GM19452 (cell line): ENCODE measurements around the gene GAB1.
A peak's percentile ranks its signal among the peaks of the same experiment; 100 is the strongest.

ENCODE experiments used
- ATAC-seq: cut with Tn5 transposase; IDR thresholded peaks from one replicate; pipeline ENCODE4 v1.9.1; 2021; ENCODE audit not compliant: unreplicated experiment

The GAB1 gene

GRCh38 chr4:143407888-143408287, 71.2 kb downstream of the GAB1 start:
- ATAC-seq, result no peak

GRCh38 chr4:143410015-143410414, 73.3 kb downstream of the GAB1 start:
- no peak for ATAC-seq

DNA sequence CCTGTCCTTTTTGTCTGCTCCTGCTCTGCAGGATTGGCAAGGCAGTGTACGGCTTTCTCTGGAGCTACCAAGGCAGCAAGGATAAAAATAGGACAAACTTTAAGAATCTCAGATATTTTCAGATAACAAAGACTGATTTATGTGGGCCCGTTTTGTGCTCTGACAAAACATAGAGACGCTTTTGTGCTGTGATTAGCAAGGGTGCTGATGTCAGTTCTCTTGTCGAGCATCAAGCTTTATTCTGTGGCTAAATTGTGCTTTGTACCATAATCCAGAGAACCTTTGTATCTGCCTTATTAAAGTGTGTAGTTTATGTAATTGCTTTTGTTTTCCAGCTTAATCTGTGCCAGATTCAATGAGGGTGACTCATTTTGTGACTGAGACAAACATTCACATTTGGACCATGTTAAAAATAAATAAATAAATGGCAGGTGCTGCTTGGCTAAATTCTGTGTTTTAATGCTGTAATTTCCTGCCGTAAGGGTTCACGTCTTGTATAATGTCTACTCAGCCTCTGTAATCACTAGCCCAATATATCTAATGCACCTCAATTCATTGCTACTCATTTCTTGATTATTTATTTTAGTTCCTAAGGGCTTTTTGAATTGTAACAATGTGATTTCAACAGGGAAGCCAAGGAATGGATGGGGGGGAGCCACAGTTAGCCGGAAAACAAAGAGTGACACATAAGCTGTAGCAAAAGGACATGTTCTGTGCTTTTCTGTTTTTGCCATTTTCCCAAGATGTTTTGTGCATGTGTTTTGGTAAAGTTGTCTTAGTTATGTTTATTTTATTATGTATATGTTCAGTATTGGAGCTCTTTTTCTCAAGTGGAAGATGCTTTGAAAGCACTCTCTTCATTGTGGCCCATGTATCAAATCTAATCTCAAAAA, 75.1 kb downstream of the GAB1 start:
- ATAC-seq, result no peak

- no peak for ATAC-seq
Observed at GRCh38 chr4:143412420-143412758, 75.7 kb downstream of the GAB1 start.

- ATAC-seq, result peak; percentile 95
Observed at GRCh38 chr4:143417679-143418403, 81.2 kb downstream of the GAB1 start.

- ATAC-seq, result no peak
Observed at GRCh38 chr4:143420227-143420626, 83.6 kb downstream of the GAB1 start.

- ATAC-seq, result no peak
Observed at GRCh38 chr4:143421609-143422008, 84.9 kb downstream of the GAB1 start.

DNA sequence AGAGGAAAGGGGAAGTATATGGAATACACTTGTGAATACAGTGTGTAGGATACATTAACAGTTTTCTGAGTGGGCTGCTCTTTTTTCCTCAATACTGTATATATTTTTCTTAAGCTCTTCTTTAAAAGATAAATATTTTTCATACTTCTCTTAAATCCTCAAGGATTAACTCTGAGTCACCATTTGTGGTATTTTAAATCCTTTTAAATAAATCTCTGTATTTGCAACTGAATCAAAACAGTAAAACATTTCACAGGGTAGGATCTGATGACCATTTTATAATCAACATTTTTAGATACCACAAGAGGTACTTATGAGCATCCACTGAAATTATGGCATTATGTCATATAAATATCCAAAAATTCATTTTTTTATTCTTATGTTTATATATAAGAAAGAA, 87.6 kb downstream of the GAB1 start:
- ATAC-seq, result no peak

DNA sequence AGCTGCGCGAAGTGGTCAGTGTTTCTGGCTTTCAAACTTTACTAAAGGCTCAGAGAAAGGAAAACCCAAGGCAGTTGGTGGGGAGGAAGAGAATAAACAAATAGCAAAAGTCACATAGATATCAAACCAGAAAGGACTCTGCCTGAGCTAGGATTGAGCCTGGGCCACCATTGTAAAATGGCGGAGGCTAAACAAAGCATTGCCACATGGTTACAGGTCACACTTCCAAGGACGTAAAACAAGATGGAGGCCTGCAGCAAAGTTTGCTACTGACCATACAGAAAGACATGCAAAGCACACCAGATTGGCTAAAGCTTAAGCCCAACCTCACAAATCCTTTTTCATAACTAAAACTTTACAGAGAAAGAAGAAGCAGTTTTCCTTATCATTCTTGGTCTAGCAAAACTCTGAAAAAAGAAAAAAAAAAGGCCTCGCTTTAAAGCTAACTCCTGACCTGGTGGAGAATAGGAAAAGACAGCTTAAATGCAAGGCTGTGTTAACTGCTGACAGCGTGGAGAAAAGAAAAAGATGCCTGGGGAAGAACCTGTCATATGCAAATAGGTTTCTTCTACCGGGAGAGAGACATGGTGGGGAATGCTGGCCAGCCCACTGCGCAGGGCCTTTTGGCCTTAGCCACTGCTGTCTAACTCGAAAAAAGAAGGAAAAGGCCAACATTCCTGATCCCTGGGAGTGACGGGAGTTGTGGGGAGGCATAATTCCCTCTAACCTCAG, 95.0 kb downstream of the GAB1 start:
- ATAC-seq, result no peak

DNA sequence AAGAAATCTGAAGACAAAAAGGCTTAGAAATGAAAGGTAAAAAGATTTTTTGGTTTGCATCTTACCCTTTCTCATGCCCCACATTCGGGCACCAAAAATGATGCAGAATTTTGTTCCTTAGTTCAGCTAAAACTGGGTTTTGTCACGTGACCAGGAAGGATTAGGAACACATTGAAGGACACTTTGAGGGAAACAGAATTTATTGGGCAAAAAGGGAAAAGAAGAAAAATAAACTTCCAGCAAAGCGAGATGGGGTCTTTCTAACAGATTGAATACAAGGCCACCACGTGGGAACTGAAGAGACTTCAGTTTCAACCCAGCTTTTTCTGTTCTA, 95.5 kb downstream of the GAB1 start:
- no peak for ATAC-seq

- ATAC-seq, result no peak
Observed at GRCh38 chr4:143433231-143433630, 96.6 kb downstream of the GAB1 start.

DNA sequence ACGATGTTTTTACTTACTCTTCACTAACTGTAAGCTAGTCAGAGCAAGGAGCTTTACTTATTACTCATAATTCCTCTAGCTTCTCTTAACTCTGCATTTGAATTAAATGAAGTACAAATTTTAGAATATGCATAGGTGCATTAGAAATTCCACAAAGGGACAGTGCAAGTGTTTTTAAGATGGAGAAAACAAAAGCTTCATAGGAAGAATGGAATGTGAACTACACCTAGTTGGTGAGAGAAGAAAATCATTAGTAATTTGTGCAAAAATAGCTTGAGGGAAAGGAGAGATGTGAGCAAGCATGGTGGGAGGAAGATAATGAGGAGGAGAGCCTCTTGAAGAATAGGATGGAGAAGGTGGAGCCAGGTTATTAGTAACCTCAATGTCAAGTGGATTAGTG, 99.3 kb downstream of the GAB1 start:
- no peak for ATAC-seq

GRCh38 chr4:143437476-143437875, 100.8 kb downstream of the GAB1 start:
- ATAC-seq, result no peak

GRCh38 chr4:143437937-143438336, 101.3 kb downstream of the GAB1 start:
- ATAC-seq, result no peak

DNA sequence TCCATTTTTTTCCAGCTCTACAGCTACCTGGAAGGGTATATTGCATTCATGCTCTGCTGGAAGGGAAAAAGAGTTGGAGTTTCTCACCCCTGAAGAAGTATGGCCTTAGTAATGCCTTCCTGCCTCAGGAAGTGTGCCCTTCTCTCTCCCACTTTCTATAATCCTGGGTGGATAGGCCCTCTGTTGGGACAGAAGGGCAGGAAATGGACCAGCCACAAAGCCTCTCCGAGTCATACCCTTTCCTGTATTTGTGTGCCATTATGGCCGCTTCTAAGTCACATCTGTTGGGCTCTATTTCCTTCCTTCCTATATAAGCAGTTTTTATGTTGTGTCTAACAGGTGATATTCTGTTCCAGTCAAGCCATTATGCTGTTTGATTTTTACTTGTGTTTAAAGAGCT, 102.0 kb downstream of the GAB1 start:
- ATAC-seq, result no peak

DNA sequence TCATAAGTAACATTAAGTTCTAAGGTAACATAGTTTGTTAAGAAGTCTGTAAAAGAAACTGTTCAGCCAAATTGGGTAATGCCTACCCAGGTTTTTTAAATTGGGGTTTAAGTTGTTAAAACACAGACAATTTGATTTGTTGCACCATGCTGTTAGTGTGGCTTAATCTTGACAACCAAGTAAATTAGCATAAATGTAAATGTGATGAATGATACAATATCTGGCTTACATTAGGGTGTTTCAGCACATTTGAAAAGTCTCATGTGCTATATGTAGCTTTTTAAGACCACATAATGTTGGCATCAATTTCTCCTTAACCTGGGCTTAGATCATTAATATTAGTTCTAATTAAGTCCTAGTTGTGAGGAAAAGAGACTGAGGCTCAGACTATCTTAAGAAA, 104.4 kb downstream of the GAB1 start:
- ATAC-seq, result no peak

DNA sequence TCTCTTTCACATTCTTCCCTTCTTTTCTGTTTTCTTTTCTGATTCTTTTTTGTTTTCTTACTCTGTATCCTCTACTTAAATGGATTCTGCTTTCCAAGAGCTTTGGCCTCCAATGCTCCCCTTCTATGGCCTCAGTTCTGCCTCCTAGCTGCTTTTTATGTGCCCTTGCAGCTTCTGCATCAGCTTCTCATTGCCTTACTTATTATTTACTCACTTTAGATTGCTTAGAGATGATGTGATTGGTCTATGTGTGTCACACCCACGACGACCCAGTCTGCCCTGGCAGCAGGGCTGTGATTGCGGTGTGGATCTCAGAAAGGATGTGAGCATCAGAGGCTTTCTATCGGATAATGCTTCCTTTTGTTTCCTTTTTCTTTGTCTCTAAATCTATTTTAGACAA, 105.0 kb downstream of the GAB1 start:
- no peak for ATAC-seq

- ATAC-seq, result no peak
Observed at GRCh38 chr4:143443728-143444127, 107.1 kb downstream of the GAB1 start.

GRCh38 chr4:143451186-143451585, 114.5 kb downstream of the GAB1 start:
- ATAC-seq, result no peak

DNA sequence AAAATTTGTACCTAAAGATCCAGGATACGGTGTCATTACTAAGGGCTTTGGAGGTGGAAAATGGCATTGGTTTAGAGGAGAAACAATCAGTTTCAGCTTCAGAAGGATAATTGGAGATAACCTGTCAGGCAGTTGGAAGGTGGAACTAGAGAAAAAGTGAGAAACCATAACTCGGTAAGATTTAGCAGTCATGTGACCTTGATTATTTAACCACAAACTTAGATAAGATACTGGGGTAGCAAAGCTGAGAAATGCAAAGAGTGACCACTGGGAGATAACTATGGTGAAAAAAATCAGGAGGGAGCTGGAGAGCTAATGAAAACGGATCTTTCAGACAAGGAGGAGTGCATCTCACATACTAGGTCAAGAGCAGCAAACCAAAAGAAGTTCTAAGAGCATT, 118.5 kb downstream of the GAB1 start:
- ATAC-seq, result no peak

DNA sequence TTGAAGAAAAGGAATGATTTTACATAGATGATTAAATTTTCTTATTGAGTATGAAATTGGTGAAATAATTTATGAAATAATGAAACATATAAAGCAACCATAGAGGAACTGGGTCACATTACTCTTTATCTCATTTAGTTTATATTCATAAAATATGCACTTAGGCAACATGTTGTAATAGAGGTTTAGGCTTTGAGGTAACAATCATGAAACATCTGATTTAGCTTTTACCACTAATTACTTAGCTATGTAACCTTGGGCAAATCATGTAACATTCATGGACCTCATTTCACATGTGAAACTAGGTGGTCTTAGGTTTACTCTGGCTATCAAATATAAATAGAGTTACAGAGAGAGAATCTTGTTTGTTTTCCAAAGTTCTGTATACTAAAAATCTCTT, 122.3 kb downstream of the GAB1 start:
- ATAC-seq, result no peak
